ENCODE results near the gene NDUFB4.

The NDUFB4 gene

DNA sequence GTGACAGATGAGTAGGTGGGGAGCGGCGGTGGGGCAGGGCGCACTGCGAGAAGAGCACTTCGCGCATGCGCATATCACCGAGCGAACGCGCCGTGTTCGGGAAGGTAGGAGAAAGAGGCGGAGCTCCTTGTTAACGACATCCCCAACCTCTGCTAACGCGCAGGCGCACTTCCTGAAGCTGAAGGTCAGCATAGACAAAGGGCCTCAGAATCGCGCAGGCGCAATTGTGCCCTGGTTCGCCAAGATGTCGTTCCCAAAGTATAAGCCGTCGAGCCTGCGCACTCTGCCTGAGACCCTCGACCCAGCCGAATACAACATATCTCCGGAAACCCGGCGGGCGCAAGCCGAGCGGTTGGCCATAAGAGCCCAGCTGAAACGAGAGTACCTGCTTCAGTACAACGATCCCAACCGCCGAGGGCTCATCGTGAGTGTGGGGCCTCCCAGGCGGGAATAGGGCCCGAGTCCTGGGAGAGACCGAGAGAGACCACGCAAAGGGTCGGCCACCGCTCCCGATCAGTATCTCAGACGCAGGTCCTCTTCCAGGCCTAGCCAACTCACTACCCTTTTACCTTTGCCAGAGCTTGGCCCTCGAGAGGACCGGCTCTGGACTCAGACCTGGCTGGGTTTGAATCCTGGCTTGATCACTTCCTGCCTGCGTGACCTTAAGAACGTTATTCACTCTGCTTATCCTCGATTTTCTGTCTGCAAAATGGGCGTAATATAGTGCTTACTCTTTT lies at the start of gene NDUFB4:
NDUFB4 (plus strand) TSS at position 221 of the 737 bp plus-strand sequence; CDS start at position 245, 24 bp downstream.
- TF ChIP-seq, protein P1, sequence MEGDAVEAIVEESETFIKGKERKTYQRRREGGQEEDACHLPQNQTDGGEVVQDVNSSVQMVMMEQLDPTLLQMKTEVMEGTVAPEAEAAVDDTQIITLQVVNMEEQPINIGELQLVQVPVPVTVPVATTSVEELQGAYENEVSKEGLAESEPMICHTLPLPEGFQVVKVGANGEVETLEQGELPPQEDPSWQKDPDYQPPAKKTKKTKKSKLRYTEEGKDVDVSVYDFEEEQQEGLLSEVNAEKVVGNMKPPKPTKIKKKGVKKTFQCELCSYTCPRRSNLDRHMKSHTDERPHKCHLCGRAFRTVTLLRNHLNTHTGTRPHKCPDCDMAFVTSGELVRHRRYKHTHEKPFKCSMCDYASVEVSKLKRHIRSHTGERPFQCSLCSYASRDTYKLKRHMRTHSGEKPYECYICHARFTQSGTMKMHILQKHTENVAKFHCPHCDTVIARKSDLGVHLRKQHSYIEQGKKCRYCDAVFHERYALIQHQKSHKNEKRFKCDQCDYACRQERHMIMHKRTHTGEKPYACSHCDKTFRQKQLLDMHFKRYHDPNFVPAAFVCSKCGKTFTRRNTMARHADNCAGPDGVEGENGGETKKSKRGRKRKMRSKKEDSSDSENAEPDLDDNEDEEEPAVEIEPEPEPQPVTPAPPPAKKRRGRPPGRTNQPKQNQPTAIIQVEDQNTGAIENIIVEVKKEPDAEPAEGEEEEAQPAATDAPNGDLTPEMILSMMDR (IDR thresholded peaks at IDR 0.05), result no peak

- TF ChIP-seq, protein P1 (IDR thresholded peaks at IDR 0.05), result no peak
Measured at GRCh38 chr3:120550546-120550945, 45.6 kb upstream of the NDUFB4 start.

DNA sequence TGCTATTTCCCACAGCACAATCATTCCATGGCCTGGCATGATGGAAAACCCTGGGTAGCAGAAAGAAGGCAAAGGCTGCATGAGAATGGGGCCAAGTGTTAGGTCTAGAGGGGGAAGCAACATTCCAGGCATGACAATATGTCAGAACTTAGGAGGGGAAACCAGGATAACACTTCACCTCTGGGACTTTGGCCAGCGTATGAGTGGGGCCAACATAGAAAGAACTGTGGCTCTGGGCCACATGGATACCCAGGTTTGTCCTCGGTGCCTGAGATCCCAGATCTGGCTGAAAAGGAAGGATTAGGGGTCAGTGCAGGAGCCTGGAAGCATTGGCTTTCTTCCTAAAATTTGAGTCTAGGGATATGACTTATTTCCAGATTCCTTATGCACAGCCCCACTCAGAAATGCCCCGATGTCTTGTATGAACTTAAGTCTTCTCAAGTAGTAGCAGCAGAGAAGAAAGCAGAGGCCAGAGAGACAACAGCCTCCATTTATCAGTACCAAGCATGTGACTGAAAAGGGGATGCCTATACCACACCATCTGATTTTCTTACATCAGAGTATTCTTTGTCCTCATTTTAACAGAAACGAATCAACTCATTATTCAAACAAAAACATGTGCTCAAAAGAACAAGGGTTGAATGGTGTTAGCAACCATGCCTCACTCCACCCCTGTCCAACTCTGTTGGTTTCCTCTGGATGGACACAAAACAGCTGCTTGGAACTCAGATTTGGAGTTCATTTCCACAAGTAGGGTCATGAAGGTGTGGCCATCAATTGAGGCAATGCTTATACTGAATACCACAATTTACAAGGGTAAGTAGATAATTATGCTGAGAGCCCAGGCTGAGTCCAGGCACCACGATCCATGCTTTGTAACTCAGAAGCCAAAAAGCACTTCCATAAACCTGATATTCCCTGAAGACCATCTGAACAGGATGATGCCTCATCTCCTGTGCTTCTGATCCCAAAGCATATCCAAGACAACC lies 43.7 kb upstream of the NDUFB4 start:
- TF ChIP-seq, protein P1 (IDR thresholded peaks at IDR 0.05), result no peak

- TF ChIP-seq, protein P1 (IDR thresholded peaks at IDR 0.05), result no peak
Measured at GRCh38 chr3:120554812-120555606, 41.1 kb upstream of the NDUFB4 start.

GRCh38 chr3:120555657-120556509 lies 40.3 kb upstream of the NDUFB4 start:
- TF ChIP-seq, protein P1 (IDR thresholded peaks at IDR 0.05), result no peak

DNA sequence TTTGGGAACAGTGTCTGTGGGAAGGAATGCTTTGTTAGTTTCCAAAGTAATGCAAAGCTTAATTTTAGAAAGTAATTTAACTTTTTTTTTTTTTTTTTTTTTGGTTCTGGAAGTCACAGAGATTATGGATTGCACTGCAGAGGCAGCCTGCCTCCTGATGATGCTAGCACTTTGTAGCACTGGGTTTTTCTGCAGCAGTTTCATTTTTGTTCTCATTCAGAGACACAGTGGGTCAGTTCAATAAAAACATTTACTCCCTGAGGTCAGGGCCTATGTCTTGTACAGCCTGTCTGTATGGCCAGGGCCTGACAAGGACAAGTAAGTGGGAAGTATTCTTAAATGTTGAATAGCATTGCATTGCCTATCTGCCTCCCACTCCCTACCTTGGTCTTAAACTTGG lies 39.0 kb upstream of the NDUFB4 start:
- TF ChIP-seq, protein P1 (IDR thresholded peaks at IDR 0.05), result no peak
